HG03103 (cell line): ENCODE data around the gene ISL1.

Source experiments
- ATAC-seq: cut with Tn5 transposase; IDR thresholded peaks from one replicate; pipeline ENCODE4 v1.9.1; 2021; ENCODE audit warnings: low read depth; ENCODE audit not compliant: unreplicated experiment

The ISL1 gene

DNA sequence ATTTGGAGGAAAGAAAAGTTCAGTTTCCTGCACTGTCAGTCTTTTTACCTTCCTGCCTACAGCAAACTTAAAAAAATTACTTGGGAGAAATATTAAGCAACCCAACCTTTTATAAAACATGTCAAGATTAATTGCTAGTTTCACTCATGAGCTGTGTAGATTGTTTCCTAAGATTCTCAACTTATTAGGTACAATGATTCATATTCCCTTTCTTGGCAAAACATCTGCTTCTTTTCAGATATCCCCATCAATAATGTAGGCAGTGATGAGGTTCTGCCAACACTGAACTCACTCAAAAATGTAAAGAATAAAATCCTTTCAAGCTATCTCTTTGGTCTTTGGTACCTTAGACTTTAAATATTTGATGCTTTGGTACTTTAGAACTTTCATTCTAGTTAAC is 56.0 kb downstream of the ISL1 start:
- no peak for ATAC-seq
